ENCODE data around the gene ARHGEF10L.
"Not testable (repeated sequence)": the region's sequence is repeated elsewhere in the genome, so short reads cannot be mapped to it uniquely, and the experiment has no call there.

ARHGEF10L gene

GRCh38 chr1:17539477-17540254, at the start of gene ARHGEF10L:
Gene ARHGEF10L (plus strand): TSS chr1:17539698. CDS start chr1:17580596, 40,898 bp downstream.
- in situ Hi-C loops (cut with HindIII; ENCODE audit: low sequenced_read_pairs), result no loop called here

- in situ Hi-C loops (cut with HindIII; ENCODE audit: low sequenced_read_pairs), result loop anchor here (10.0 kb wide), 1 partner anchor 115 kb away; no protein-coding TSS in a partner anchor
Measured at GRCh38 chr1:17489768-17490417, 49.6 kb upstream of the ARHGEF10L start.

GRCh38 chr1:17490667-17491066, 48.8 kb upstream of the ARHGEF10L start:
- in situ Hi-C loops (cut with HindIII; ENCODE audit: low sequenced_read_pairs), result loop anchor here (10.0 kb wide), 1 partner anchor 114 kb away; no protein-coding TSS in a partner anchor

- in situ Hi-C loops (cut with HindIII; ENCODE audit: low sequenced_read_pairs), result loop anchor here (10.0 kb wide), 1 partner anchor 111 kb away; no protein-coding TSS in a partner anchor
Measured at GRCh38 chr1:17494114-17494729, 45.3 kb upstream of the ARHGEF10L start.

GRCh38 chr1:17496419-17496818, 43.1 kb upstream of the ARHGEF10L start:
- in situ Hi-C loops (cut with HindIII; ENCODE audit: low sequenced_read_pairs), result loop anchor here (10.0 kb wide), 1 partner anchor 108 kb away; no protein-coding TSS in a partner anchor

- in situ Hi-C loops (cut with HindIII; ENCODE audit: low sequenced_read_pairs), result loop anchor here (10.0 kb wide), 1 partner anchor 107 kb away; no protein-coding TSS in a partner anchor
Measured at GRCh38 chr1:17498214-17498613, 41.3 kb upstream of the ARHGEF10L start.

- in situ Hi-C loops (cut with HindIII; ENCODE audit: low sequenced_read_pairs), result no loop called here
Measured at GRCh38 chr1:17502326-17502778, 37.1 kb upstream of the ARHGEF10L start.

GRCh38 chr1:17503146-17503545, 36.4 kb upstream of the ARHGEF10L start:
- in situ Hi-C loops (cut with HindIII; ENCODE audit: low sequenced_read_pairs), result no loop called here

GRCh38 chr1:17507200-17507599, 32.3 kb upstream of the ARHGEF10L start:
- in situ Hi-C loops (cut with HindIII; ENCODE audit: low sequenced_read_pairs), result not testable (repeated sequence)

- in situ Hi-C loops (cut with HindIII; ENCODE audit: low sequenced_read_pairs), result no loop called here
Measured at GRCh38 chr1:17507915-17508314, 31.6 kb upstream of the ARHGEF10L start.

- in situ Hi-C loops (cut with HindIII; ENCODE audit: low sequenced_read_pairs), result no loop called here
Measured at GRCh38 chr1:17509363-17509762, 30.1 kb upstream of the ARHGEF10L start.

GRCh38 chr1:17510138-17510537, 29.4 kb upstream of the ARHGEF10L start:
- in situ Hi-C loops (cut with HindIII; ENCODE audit: low sequenced_read_pairs), result no loop called here

GRCh38 chr1:17511188-17511587, 28.3 kb upstream of the ARHGEF10L start:
- in situ Hi-C loops (cut with HindIII; ENCODE audit: low sequenced_read_pairs), result no loop called here

- in situ Hi-C loops (cut with HindIII; ENCODE audit: low sequenced_read_pairs), result no loop called here
Measured at GRCh38 chr1:17513131-17513530, 26.4 kb upstream of the ARHGEF10L start.

- in situ Hi-C loops (cut with HindIII; ENCODE audit: low sequenced_read_pairs), result no loop called here
Measured at GRCh38 chr1:17514776-17515175, 24.7 kb upstream of the ARHGEF10L start.

- in situ Hi-C loops (cut with HindIII; ENCODE audit: low sequenced_read_pairs), result no loop called here
Measured at GRCh38 chr1:17515902-17516301, 23.6 kb upstream of the ARHGEF10L start.

- in situ Hi-C loops (cut with HindIII; ENCODE audit: low sequenced_read_pairs), result no loop called here
Measured at GRCh38 chr1:17516303-17517214, 22.9 kb upstream of the ARHGEF10L start.

GRCh38 chr1:17520041-17520440, 19.5 kb upstream of the ARHGEF10L start:
- in situ Hi-C loops (cut with HindIII; ENCODE audit: low sequenced_read_pairs), result no loop called here

GRCh38 chr1:17520473-17521319, 18.8 kb upstream of the ARHGEF10L start:
- in situ Hi-C loops (cut with HindIII; ENCODE audit: low sequenced_read_pairs), result no loop called here
